ENCODE measurements around the gene ARMC10.
"Not testable (repeated sequence)": the region's sequence is repeated elsewhere in the genome, so short reads cannot be mapped to it uniquely, and the experiment has no call there.

Gene ARMC10

GRCh38 chr7:103074519-103075336 lies at the start of gene ARMC10, which contains the start of gene FBXL13:
Gene ARMC10 (plus strand): TSS chr7:103075140. CDS start chr7:103075273, 133 bp downstream.
Gene FBXL13 (minus strand): TSS chr7:103074796.
- peak; percentile 67 for DNase-seq (ENCODE audit: low read depth)

- no peak for DNase-seq (ENCODE audit: low read depth)
Measured at GRCh38 chr7:103025341-103025740, 49.6 kb upstream of the ARMC10 start.

- DNase-seq (ENCODE audit: low read depth), result no peak
Measured at GRCh38 chr7:103031024-103031423, 43.9 kb upstream of the ARMC10 start.

- DNase-seq (ENCODE audit: low read depth), result peak; percentile 4
Measured at GRCh38 chr7:103031781-103032180, 43.2 kb upstream of the ARMC10 start.

GRCh38 chr7:103034318-103034717 lies 40.6 kb upstream of the ARMC10 start:
- not testable (repeated sequence) for DNase-seq (ENCODE audit: low read depth)

- no peak for DNase-seq (ENCODE audit: low read depth)
Measured at GRCh38 chr7:103037476-103037822, 37.5 kb upstream of the ARMC10 start.

GRCh38 chr7:103037823-103038739 lies 36.9 kb upstream of the ARMC10 start:
- DNase-seq (ENCODE audit: low read depth), result not testable (repeated sequence)

GRCh38 chr7:103041815-103042214 lies 33.1 kb upstream of the ARMC10 start:
- DNase-seq (ENCODE audit: low read depth), result not testable (repeated sequence)

GRCh38 chr7:103048833-103049232 lies 26.1 kb upstream of the ARMC10 start:
- no peak for DNase-seq (ENCODE audit: low read depth)

GRCh38 chr7:103051519-103051918 lies 23.4 kb upstream of the ARMC10 start:
- DNase-seq (ENCODE audit: low read depth), result no peak

- not testable (repeated sequence) for DNase-seq (ENCODE audit: low read depth)
Measured at GRCh38 chr7:103056006-103056405, 18.9 kb upstream of the ARMC10 start.

GRCh38 chr7:103058122-103058521 lies 16.8 kb upstream of the ARMC10 start:
- DNase-seq (ENCODE audit: low read depth), result no peak

- DNase-seq (ENCODE audit: low read depth), result no peak
Measured at GRCh38 chr7:103059471-103059870, 15.5 kb upstream of the ARMC10 start.

- no peak for DNase-seq (ENCODE audit: low read depth)
Measured at GRCh38 chr7:103063895-103064294, 11.0 kb upstream of the ARMC10 start.

- DNase-seq (ENCODE audit: low read depth), result no peak
Measured at GRCh38 chr7:103065667-103066066, 9.3 kb upstream of the ARMC10 start.

- no peak for DNase-seq (ENCODE audit: low read depth)
Measured at GRCh38 chr7:103068414-103069403, 6.2 kb upstream of the ARMC10 start.

GRCh38 chr7:103071000-103071399 lies 3.9 kb upstream of the ARMC10 start:
- DNase-seq (ENCODE audit: low read depth), result no peak

GRCh38 chr7:103073989-103074518 lies 886 bp upstream of the ARMC10 start:
- no peak for DNase-seq (ENCODE audit: low read depth)

GRCh38 chr7:103075337-103075918 lies 488 bp downstream of the ARMC10 start:
- no peak for DNase-seq (ENCODE audit: low read depth)

- no peak for DNase-seq (ENCODE audit: low read depth)
Measured at GRCh38 chr7:103076764-103077163, 1.8 kb downstream of the ARMC10 start.

- no peak for DNase-seq (ENCODE audit: low read depth)
Measured at GRCh38 chr7:103077318-103077717, 2.4 kb downstream of the ARMC10 start.
